Inferior parietal cortex (tissue), 1 donor: ENCODE results near the gene CALML3.

ENCODE experiments used
- DNase-seq: peaks from one replicate; pipeline ENCODE4 v3.0.0-alpha.2; 2016; ENCODE audit errors: extremely low spot score

CALML3 gene

DNA sequence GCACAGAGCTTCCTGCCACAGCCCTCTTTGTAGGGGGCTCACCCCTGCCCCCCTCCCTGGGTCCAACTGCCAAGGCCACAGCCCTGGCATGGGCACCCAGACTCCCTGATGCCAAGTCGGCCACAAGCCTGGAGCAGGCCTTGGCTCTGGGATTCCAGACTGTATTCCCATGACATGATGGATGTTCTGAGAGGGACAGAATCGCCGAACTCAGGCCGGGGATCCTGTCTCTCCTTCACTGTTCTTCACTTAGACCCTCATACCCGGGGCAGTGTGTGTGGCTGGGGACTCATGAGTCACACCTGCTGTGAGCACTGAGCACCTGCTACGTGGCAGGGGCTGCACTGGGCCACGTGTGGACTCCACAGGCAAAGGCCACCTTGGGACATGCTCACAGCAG is 33.3 kb upstream of the CALML3 start:
- no peak for DNase-seq

- no peak for DNase-seq
Measured at GRCh38 chr10:5492322-5492855, 32.4 kb upstream of the CALML3 start.

GRCh38 chr10:5492929-5493576 is 31.7 kb upstream of the CALML3 start:
- no peak for DNase-seq

DNA sequence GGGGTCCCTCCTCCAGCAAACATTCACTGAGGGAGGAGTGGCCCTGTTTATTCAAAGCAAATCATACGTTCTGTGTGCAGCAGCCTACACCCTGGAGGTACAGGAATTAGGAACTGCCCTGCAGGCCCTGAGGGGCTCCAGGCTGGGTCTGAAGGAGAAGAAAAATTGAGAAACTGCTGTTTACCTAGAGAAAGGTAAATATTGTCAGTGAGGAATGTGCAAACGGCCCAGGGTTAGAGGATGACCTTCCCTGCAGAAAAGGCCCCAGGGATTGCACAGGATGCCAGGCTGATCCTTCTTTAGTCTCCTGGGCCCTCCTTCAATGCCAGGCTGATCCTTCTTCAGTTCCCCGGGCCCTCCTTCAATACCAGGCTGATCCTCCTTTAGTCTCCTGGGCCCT is 31.1 kb upstream of the CALML3 start:
- no peak for DNase-seq

DNA sequence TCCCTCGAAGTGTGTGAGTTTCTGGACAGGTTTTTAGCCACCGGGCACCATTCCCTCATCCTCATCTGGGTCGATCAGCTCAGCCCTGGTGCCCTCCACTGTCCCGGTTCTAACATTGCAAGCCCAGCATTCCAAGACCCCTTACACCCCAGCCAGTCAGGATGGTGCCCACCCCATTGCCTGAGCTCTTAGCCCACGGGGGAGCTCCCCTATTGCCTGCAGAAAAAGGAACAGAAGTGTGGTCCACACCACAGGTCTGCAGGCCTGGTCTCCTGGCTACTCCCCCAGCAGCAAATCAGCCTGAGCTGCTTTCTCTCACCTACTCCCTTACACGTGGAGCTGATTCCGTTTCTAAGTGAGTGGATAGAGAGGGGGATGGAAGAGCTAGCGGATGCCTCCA is 30.1 kb upstream of the CALML3 start:
- no peak for DNase-seq

DNA sequence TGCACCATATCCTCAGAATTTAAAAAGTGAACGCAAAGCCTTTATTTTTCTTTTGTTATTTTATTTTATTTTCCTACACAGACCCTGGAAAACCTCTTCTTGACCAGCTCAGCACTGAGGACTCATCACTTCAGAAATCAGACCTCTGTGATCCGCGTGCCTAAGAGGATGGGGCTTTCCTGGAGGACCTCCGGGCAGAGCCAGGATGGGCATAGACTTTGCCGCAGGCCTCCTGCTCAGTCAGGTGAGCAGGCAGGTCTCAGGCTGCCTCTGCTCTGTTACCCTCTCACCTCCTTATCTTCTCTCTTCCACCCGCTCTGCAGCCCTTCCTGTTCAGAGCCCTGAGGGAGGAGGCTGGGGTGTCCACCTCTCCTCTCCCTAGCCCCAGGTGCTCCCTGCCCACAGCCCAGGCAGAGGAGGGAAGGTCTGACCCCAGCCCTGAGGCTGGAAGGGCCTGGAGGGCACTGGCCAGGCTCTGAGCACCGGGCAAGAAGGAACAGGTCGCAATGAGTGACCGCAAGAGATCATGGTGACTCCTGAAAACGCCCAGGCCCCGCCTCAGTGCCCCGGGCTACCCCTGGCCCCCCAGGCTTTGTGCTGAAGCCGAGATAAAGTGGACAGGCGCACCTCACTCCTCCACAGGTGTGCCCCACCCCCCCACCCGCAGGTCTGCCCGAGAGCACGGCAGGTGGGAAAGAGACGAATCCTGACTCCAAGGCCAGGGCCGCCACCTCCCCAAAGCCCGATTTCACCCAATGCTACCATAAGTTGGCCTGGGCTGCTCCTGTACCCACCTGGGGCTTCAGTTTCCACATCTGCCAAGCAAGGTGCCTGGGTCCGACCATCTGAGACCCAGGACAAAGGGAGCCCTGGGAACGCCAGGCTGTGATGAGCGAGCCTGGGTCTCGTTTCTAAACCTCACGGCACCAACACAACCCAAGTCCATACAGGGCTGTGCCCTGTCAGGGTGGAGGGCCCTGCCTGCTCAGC is 28.2 kb upstream of the CALML3 start:
- no peak for DNase-seq

DNA sequence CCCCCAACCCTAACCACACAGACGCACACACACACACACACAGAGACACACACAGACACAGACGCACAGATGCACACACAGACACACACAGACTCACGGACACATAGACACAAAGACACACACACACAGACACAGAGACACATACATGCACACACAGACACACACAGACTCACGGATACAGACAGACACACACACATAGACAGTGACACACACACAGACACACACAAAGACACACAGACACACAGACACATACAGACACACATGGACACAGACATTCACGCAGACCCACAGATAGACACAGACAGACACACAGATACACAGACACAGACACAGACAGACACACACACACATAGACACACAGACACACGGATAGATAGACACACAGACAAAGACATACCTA is 27.5 kb upstream of the CALML3 start:
- DNase-seq = no peak

DNA sequence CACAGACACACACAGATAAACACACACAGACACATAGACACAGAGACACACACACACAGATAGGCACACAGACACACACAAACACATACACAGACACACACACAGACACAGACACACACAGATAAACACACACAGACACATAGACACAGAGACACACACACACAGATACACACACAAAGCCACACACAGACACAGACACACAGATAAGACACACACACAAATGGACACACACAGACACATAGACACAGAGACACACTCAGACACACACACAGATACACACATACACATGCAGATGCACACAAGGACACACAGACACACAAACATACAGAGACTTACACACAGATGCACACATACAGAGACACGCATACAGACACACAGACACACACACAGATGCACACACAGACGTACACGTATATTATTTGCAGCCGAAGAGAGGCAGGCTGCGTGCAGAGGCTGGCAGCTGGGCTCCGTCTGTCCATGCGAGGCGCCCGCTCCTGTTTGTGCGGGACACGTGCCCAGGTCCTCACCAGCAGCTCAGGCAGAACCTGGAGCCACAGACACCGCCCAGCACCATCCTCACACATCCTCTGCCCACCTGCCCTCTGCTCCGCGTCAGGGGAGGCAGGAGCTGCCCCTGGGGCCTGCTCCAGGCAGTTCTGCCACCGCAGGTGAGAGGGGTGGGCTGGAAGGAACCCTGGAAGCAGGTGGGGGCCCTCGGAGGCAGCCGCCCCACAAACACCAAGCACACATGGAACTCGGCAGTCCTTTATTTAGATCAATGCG is 26.6 kb upstream of the CALML3 start:
- no peak for DNase-seq

GRCh38 chr10:5498791-5499492 is 25.8 kb upstream of the CALML3 start:
- no peak for DNase-seq

DNA sequence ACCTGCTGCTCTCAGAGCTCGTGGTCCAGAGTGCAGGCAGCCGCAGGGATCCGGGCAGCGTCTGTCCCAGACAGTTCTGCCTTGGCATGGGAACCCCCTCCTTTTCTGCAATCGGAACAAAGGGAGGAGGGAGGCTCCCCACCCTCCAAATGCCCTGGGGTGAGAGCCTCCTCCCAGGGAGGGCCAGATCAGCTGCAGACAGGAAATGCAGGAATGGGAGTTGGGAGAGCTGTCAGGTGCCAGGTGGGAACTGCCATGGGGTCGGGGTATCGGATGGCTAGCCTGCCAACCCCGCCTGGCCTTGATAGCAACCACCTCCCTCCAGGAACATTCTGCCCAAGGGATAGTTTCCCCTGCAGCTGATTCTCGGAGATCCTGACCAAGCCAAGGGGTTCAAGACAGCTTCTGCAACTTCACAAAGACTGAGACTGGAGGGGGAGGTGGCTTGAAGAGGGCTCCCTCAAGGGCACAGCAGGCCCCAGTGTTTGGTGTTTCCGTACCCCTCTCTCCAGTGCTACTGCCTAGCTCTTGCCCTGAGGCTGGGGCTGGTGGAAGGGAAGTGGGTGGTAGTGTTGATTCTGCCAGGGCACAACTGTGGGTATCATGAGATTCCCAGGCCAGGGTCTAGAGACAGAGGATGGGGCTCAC is 25.1 kb upstream of the CALML3 start, which contains the start of gene CALML5:
Gene CALML5 (minus strand): TSS at position 78 of the 648 bp plus-strand sequence. CDS start 132 bp downstream, outside the sequence.
- DNase-seq = no peak

DNA sequence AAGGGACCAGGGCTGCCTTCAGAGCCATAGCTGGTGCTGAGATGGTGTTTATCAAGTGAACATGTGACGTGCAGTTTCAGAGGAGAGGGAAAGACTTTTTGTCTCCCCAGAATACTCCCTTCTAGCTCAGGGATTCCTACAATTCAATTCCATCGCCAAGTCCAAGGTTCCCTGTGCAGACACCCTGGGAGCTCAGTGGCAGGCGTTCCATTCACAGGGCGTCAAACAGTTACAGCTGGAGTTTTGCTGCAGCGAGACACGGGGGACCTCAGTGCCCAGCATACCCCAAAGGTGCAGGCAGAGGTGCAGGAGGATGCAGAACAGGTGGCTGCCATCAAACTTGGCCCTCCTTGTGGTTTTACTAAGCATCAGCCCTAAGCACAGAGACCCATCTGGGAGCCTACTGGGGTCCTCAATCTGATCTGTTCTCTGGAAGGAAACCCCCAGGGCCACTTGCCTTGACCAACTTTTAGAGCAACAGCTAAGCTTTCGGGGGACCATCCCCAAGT is 24.5 kb upstream of the CALML3 start:
- DNase-seq = no peak

GRCh38 chr10:5500910-5501309 is 23.9 kb upstream of the CALML3 start:
- no peak for DNase-seq

DNA sequence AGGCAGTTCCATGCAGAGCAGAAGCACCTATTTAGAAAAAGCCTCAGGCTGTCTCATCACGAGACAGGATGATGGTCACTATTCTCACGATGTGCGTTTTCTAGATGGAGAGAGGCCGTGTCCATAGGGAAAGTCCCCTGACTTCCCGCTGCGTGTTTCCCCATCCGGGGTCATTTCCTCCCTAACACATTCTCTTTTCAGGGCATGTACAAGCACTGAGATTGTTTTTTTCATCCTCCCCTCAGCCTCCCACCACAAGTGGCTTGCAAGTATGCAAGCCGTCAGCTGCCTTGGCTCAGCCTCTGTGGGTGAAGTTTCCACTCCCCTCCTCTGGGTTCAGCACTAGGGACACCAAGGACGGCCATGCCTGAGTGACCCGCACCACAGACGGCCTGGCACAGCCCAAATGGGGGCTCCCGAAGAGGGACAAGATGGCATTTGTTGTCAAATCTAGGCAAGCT is 22.7 kb upstream of the CALML3 start:
- DNase-seq = no peak

GRCh38 chr10:5502571-5503476 is 21.9 kb upstream of the CALML3 start:
- DNase-seq = no peak

DNA sequence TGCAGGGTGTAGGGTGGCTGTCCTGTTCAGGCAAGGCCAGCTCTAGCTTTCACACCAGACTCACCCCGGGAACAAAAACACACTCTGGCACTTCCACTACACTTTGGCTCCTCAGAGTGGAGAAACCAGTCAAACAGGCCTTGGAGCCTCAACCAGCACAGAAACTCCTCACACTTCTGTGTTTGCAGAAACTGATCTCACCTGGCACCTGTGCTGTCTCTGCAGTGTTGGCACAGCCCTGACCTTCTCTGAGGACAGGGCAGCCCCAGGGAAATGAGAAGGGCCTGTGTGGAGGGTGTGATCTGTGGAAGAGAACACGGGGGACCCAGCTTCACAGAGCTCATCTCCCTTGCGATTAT is 21.3 kb upstream of the CALML3 start:
- no peak for DNase-seq

GRCh38 chr10:5504146-5505072 is 20.4 kb upstream of the CALML3 start:
- no peak for DNase-seq

GRCh38 chr10:5506246-5506645 is 18.5 kb upstream of the CALML3 start:
- no peak for DNase-seq
